Natural killer cell (primary cell): ENCODE measurements around the gene LAPTM5. TPM values are rescaled to one million over a fixed set of nuclear protein-coding genes. Genes with fewer than 3 reads are reported as not detected.

Source experiments
- ATAC-seq, 3 donors: fragments of 150-1000 bp in 2 of 3; fragments of 200-7000 bp in 1 of 3; cut with Tn5 transposase; 1 replicate in 1 of 3; 2 replicates in 2 of 3; pipeline ENCODE4 v1.10.0; 2021; ENCODE audit warnings: mild to moderate bottlenecking in 2 of 3, moderate library complexity in 2 of 3
- DNase-seq, 2 donors: peaks; one replicate each; pipeline versions ENCODE4 v3.0.0 to v3.0.0-alpha.2; 2013 to 2021; ENCODE audit warnings: mixed read lengths in 1 of 2
- H3K27ac ChIP-seq: one replicate; pipeline ENCODE4 v1.5.1; 2013; ENCODE audit warnings: mild to moderate bottlenecking, low read length
- H3K27me3 ChIP-seq: one replicate; pipeline ENCODE4 v1.6.1; 2013; ENCODE audit warnings: low read length; ENCODE audit not compliant: control insufficient read depth, insufficient read depth
- H3K36me3 ChIP-seq: one replicate; pipeline ENCODE4 v1.6.1; 2013; ENCODE audit warnings: low read length; ENCODE audit not compliant: control insufficient read depth, insufficient read depth
- H3K4me1 ChIP-seq: one replicate; pipeline ENCODE4 v1.6.1; 2013; ENCODE audit warnings: low read length; ENCODE audit not compliant: control insufficient read depth, insufficient read depth
- H3K4me3 ChIP-seq: one replicate; pipeline ENCODE4 v1.5.1; 2013; ENCODE audit warnings: low read length
- H3K9me3 ChIP-seq: one replicate; pipeline ENCODE4 v1.6.1; 2013; ENCODE audit warnings: low read length; ENCODE audit not compliant: control insufficient read depth, insufficient read depth
- H3K27ac Mint-ChIP-seq, 2 donors: one replicate each; pipeline ENCODE4 v1.8.0; 2022; ENCODE audit warnings: mild to moderate bottlenecking in 2 of 2, mixed read lengths in 2 of 2, moderate library complexity in 1 of 2
- H3K27me3 Mint-ChIP-seq, 2 donors: one replicate each; pipeline ENCODE4 v1.8.0; 2022; ENCODE audit warnings: low read depth in 2 of 2, mixed read lengths in 2 of 2
- H3K36me3 Mint-ChIP-seq: one replicate; pipeline ENCODE4 v1.8.0; 2022; ENCODE audit warnings: mixed read lengths
- H3K4me1 Mint-ChIP-seq, 2 donors: one replicate each; pipeline ENCODE4 v1.8.0; 2022; ENCODE audit warnings: mixed read lengths in 2 of 2
- H3K4me3 Mint-ChIP-seq: one replicate; pipeline ENCODE4 v1.8.0; 2022; ENCODE audit warnings: mild to moderate bottlenecking, moderate library complexity, mixed read lengths
- H3K9me3 Mint-ChIP-seq, 2 donors: one replicate each; pipeline ENCODE4 v1.8.0; 2022; ENCODE audit warnings: mixed read lengths in 2 of 2
- WGBS: methylation state at CpG from one replicate; pipeline ENCODE4 v1.1.7; 2013; ENCODE audit warnings: missing lambda C conversion rate; ENCODE audit not compliant: insufficient coverage; 5-methylcytosine and 5-hydroxymethylcytosine counted together
- intact Hi-C: fragments of 100-400 bp; cut with micrococcal nuclease; formaldehyde crosslinking; loops from one replicate; pipeline ENCODE4 v1.14.2; 2022
- total RNA-seq, 4 donors: library from RNA; stranded (reverse); fragments of 120-200 nt in 1 of 4; gene quantifications; one replicate each; pipeline versions ENCODE4 v1.2.3 to v1.2.4, GENCODE V29; 2013 to 2022
- TF ChIP-seq, protein P1 (sequence below): fragments of 200-600 bp; IDR thresholded peaks from one replicate; pipeline ENCODE4 v1.8.0; 2022; ENCODE audit warnings: antibody characterized with exemption

LAPTM5 gene
- total RNA-seq, 3 donors from 2014 or later (not counting 1 experiment from before 2014, with no cell fraction given), result 520 to 674 (median 533) TPM

GRCh38 chr1:30754684-30755171 lies 2.8 kb downstream of the LAPTM5 start:
- peaks cover 10% of the 10 kb centered on the region for H3K36me3 ChIP-seq
- no peaks in the 10 kb centered on the region for H3K36me3 Mint-ChIP-seq
- TF ChIP-seq, protein P1, sequence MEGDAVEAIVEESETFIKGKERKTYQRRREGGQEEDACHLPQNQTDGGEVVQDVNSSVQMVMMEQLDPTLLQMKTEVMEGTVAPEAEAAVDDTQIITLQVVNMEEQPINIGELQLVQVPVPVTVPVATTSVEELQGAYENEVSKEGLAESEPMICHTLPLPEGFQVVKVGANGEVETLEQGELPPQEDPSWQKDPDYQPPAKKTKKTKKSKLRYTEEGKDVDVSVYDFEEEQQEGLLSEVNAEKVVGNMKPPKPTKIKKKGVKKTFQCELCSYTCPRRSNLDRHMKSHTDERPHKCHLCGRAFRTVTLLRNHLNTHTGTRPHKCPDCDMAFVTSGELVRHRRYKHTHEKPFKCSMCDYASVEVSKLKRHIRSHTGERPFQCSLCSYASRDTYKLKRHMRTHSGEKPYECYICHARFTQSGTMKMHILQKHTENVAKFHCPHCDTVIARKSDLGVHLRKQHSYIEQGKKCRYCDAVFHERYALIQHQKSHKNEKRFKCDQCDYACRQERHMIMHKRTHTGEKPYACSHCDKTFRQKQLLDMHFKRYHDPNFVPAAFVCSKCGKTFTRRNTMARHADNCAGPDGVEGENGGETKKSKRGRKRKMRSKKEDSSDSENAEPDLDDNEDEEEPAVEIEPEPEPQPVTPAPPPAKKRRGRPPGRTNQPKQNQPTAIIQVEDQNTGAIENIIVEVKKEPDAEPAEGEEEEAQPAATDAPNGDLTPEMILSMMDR, result no peak
- H3K4me1 Mint-ChIP-seq, result peaks cover 94 to 95% of the 10 kb centered on the region in 2 donors
- intact Hi-C loops, result loop anchor here (10.0 kb wide), 1 partner anchor 550 kb away; no protein-coding TSS in a partner anchor
- peak in 1 of 2 donors; percentile 53 for DNase-seq
- H3K27ac Mint-ChIP-seq, result peak overlapping the region; percentile 99 to 100
- H3K4me3 Mint-ChIP-seq, result peak overlapping the region; percentile 99
- no peaks in the 10 kb centered on the region for H3K9me3 Mint-ChIP-seq
- no peaks in the 10 kb centered on the region for H3K27me3 ChIP-seq
- H3K27me3 Mint-ChIP-seq, result no peaks in the 10 kb centered on the region
- H3K27ac ChIP-seq, result peak overlapping the region; percentile 95
- no peaks in the 10 kb centered on the region for H3K9me3 ChIP-seq
- WGBS, result 20% methylated on average over 9 of the region's 9 CpGs
- peak overlapping the region; percentile 87 for H3K4me3 ChIP-seq
- peaks cover 91% of the 10 kb centered on the region for H3K4me1 ChIP-seq
- peak in 1 of 3 donors; percentile 8 for ATAC-seq

DNA sequence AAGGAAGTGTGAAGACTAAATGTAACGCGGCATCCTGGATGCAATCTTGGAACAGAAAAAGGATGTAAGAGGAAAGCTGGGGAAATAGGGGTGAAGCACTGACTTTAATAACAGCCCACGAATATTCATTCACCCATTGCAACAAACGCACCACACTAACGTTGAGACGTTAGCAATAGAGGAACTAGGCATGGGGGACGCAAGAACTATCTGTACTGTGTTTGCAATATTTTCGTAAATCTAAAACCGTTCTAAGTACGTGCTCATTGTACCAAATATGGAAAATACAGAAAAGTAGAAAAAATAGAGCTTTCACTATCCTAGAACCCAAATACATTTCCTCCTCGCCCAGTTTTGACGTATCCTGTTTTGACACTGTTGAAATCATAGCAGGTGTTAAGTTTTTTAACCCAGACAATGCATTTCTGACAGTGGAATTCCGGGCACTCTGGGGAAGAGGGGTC lies 3.9 kb downstream of the LAPTM5 start:
- WGBS, result 22% methylated on average over 7 of the region's 13 CpGs
- TF ChIP-seq, protein P1, result no peak

GRCh38 chr1:30753118-30753517 lies 4.5 kb downstream of the LAPTM5 start:
- DNase-seq (no peak), ATAC-seq (no peak)
- Histone ChIP-seq H3K36me3 (peaks cover 24% of the 10 kb centered on the region), H3K27ac (peak overlapping the region; percentile 95), H3K4me3 (peak overlapping the region; percentile 10), H3K27me3 (no peaks in the 10 kb centered on the region), H3K4me1 (peaks cover 92% of the 10 kb centered on the region), H3K9me3 (no peaks in the 10 kb centered on the region)
- intact Hi-C loops, result loop anchor here (10.0 kb wide), 1 partner anchor 552 kb away; no protein-coding TSS in a partner anchor
- TF ChIP-seq, protein P1, result no peak
- Mint-ChIP-seq H3K36me3 (no peaks in the 10 kb centered on the region), H3K4me3 (peak overlapping the region; percentile 99), H3K4me1 (peaks cover 94 to 96% of the 10 kb centered on the region in 2 donors), H3K27ac (peak overlapping the region; percentile 99 to 100), H3K9me3 (no peaks in the 10 kb centered on the region), H3K27me3 (no peaks in the 10 kb centered on the region)
- WGBS, result 47% methylated on average over 3 of the region's 3 CpGs

More for the DNA sequence above, 3.9 kb downstream of the LAPTM5 start:
- ATAC-seq, result no peak
- Histone ChIP-seq H3K27ac (peak overlapping the region; percentile 95), H3K27me3 (no peaks in the 10 kb centered on the region), H3K4me1 (peaks cover 92% of the 10 kb centered on the region), H3K9me3 (no peaks in the 10 kb centered on the region), H3K4me3 (peak overlapping the region; percentile 10), H3K36me3 (peaks cover 18% of the 10 kb centered on the region)
- Mint-ChIP-seq H3K4me1 (peaks cover 96% of the 10 kb centered on the region in 2 donors), H3K27me3 (no peaks in the 10 kb centered on the region), H3K27ac (peak overlapping the region; percentile 99 to 100), H3K9me3 (no peaks in the 10 kb centered on the region), H3K4me3 (peak overlapping the region; percentile 99), H3K36me3 (no peaks in the 10 kb centered on the region)
- intact Hi-C loops, result loop anchor here (10.0 kb wide), 1 partner anchor 551 kb away; no protein-coding TSS in a partner anchor
- peak in 1 of 2 donors; percentile 62 for DNase-seq

- Mint-ChIP-seq H3K27ac (peak overlapping the region; percentile 99 to 100), H3K27me3 (no peaks in the 10 kb centered on the region), H3K36me3 (no peaks in the 10 kb centered on the region), H3K9me3 (no peaks in the 10 kb centered on the region), H3K4me3 (peak overlapping the region; percentile 99), H3K4me1 (peaks cover 95 to 96% of the 10 kb centered on the region in 2 donors)
- intact Hi-C loops, result loop anchor here (10.0 kb wide), 1 partner anchor 552 kb away; no protein-coding TSS in a partner anchor
- WGBS, result 74% methylated on average over 7 of the region's 9 CpGs
- H3K27me3 ChIP-seq, result no peaks in the 10 kb centered on the region
- peaks cover 92% of the 10 kb centered on the region for H3K4me1 ChIP-seq
- DNase-seq (no peak), ATAC-seq (no peak)
- no peak overlapping the region for H3K4me3 ChIP-seq
- peak overlapping the region; percentile 95 for H3K27ac ChIP-seq
- H3K9me3 ChIP-seq, result no peaks in the 10 kb centered on the region
- TF ChIP-seq, protein P1, result no peak
- H3K36me3 ChIP-seq, result peaks cover 27% of the 10 kb centered on the region
These were observed 5.0 kb downstream of the LAPTM5 start for GRCh38 chr1:30752651-30752908.
